ENCODE results near the gene OR51G1. TPM values are rescaled to one million over a fixed set of nuclear protein-coding genes. Genes with fewer than 3 reads are reported as not detected.
A peak's percentile ranks its signal among the peaks of the same experiment; 100 is the strongest.

Gene OR51G1
- polyA plus RNA-seq, 2 of the 4 experiments (the other 2 are of a cell fraction): not detected

DNA sequence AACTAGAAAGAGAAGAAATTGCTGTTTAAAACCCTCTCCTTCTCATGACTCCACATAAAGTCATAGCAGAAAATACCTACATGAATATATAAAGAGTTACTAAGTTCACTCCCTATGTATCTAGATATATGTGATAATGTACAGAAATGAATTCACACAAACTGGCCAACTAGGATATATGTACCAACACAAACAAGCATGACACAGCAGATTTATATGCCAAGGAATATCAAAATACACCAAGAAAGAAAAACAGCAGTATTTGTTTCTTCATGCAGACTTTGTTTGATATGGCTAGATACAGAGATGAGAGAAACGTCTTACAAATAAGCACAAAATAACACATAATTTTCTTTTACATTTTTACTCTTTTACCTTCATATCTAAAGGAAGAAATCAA is 1.8 kb downstream of the OR51G1 start:
- Histone ChIP-seq H3K4me2 (no peak overlapping the region), H3K4me3 (no peak overlapping the region), H3K9me3 (no peaks in the 10 kb centered on the region), H3K4me1 (no peaks in the 10 kb centered on the region), H3K27ac (no peak overlapping the region)
- WGBS (ENCODE audit: missing lambda C conversion rate): 2% methylated on average over 1 of the region's 1 CpG
- DNase-seq (ENCODE audit: low read depth in 1 of 2, low spot score in 1 of 2): no peak
- no peak for FAIRE-seq
- TF ChIP-seq NFE2L2 (conservative IDR thresholded peaks at IDR 0.05; ENCODE audit: low read length): peak; percentile 42
- no peak for TF ChIP-seq CHD2 (IDR thresholded peaks at IDR 0.05; ENCODE audit: low read length, partially characterized antibody)
- TF ChIP-seq MAFK (IDR thresholded peaks at IDR 0.05; ENCODE audit: partially characterized antibody): peak; percentile 71
- ChIA-PET CTCF (no interaction called here), POLR2A (no interaction called here)
- ATAC-seq: no peak

DNA sequence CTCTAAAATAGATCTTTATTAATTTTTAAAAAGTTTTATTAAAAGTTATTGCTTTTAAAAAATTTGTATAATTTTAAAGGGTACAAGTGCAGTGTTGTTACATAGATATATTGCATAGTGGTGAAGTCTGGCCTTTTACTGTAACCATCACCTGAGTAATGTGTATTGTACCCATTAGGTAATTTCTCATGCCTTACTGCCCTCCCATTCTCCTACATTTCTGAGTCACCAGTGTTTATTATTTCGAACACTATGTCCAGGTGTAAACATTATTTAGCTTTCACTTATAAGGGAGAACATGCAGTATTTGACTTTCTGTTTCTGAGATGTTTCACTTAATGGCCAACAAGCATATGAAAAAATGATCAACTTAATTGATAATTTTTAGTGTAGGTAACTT is 2.3 kb downstream of the OR51G1 start:
- H3K27ac ChIP-seq: no peak overlapping the region
- WGBS (ENCODE audit: missing lambda C conversion rate): 3% methylated on average over 1 of the region's 1 CpG
- ATAC-seq (no peak), DNase-seq (ENCODE audit: low read depth in 1 of 2, low spot score in 1 of 2) (no peak), FAIRE-seq (no peak)
- no peak for TF ChIP-seq SMC3 (IDR thresholded peaks at IDR 0.05)
- no peak for TF ChIP-seq HOXA7 (CRISPR knock-in tag; IDR thresholded peaks at IDR 0.05)
- no peak for TF ChIP-seq FOXS1 (CRISPR knock-in tag; IDR thresholded peaks at IDR 0.05)
- TF ChIP-seq CEBPB (IDR thresholded peaks at IDR 0.05): no peak
- no peak for TF ChIP-seq POLR2A (IDR thresholded peaks at IDR 0.05; ENCODE audit: low read length)
- no peak for TF ChIP-seq MYC (IDR thresholded peaks at IDR 0.05; ENCODE audit: borderline replicate concordance, low read length)
- TF ChIP-seq FOSB (CRISPR knock-in tag; IDR thresholded peaks at IDR 0.05): no peak
- TF ChIP-seq PHF8 (IDR thresholded peaks at IDR 0.05; ENCODE audit: borderline replicate concordance, low read depth): no peak
- TF ChIP-seq ZSCAN20 (CRISPR knock-in tag; IDR thresholded peaks at IDR 0.05): no peak
- TF ChIP-seq MAFK (IDR thresholded peaks at IDR 0.05; ENCODE audit: partially characterized antibody): no peak
- no peak overlapping the region for H3K4me2 ChIP-seq
- H3K9me3 ChIP-seq: no peaks in the 10 kb centered on the region
- H3K4me1 ChIP-seq: no peaks in the 10 kb centered on the region
- no peak overlapping the region for H3K4me3 ChIP-seq
- ChIA-PET CTCF (no interaction called here), POLR2A (no interaction called here)

DNA sequence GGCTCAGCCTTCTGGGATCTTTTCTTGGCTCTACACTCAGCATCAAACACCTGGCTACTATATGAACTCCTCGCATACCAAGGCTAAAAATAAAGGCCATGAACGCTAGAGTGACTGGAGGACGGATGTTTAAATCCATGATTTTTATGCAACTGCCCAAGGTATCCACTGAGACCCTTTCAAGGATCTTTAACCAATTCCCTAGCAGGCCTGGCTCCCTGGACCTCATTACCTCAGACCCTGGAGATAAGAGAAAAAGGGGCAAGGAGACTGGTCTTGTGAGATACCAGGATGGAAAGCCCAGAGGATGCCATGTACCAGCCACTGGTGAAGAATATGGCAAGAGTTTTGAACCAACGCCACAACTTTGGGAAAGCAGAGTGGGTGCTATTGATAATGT is 4.9 kb downstream of the OR51G1 start, which contains the start of gene OR51G2:
Gene OR51G2, minus strand, starts transcription at position 101 of the 400 bp plus-strand sequence. CDS start 3,687 bp downstream, outside the sequence.
- H3K4me3 ChIP-seq: no peak within 1 kb of the TSS
- no peak within 1 kb of the TSS for H3K4me2 ChIP-seq
- H3K9me3 ChIP-seq: no peaks in the 10 kb centered on the region
- CTCF ChIA-PET: no interaction called here
- no peak for TF ChIP-seq CHD2 (IDR thresholded peaks at IDR 0.05; ENCODE audit: low read length, partially characterized antibody)
- TF ChIP-seq KDM5A (IDR thresholded peaks at IDR 0.05): no peak
- no peak for TF ChIP-seq ESRRA (IDR thresholded peaks at IDR 0.05; ENCODE audit: borderline replicate concordance, low read length)
- TF ChIP-seq, protein P1, sequence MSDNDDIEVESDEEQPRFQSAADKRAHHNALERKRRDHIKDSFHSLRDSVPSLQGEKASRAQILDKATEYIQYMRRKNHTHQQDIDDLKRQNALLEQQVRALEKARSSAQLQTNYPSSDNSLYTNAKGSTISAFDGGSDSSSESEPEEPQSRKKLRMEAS (IDR thresholded peaks at IDR 0.05): no peak
- TF ChIP-seq HOXB5 (CRISPR knock-in tag; IDR thresholded peaks at IDR 0.05): no peak
- no peak for TF ChIP-seq ZNF302 (CRISPR knock-in tag; IDR thresholded peaks at IDR 0.05)
- H3K4me1 ChIP-seq: no peaks in the 10 kb centered on the region
- FAIRE-seq (no peak), DNase-seq (ENCODE audit: low read depth in 1 of 2, low spot score in 1 of 2) (no peak), ATAC-seq (no peak)
- H3K27ac ChIP-seq: no peak within 1 kb of the TSS
- WGBS (ENCODE audit: missing lambda C conversion rate): 16% methylated on average over 4 of the region's 4 CpGs
- POLR2A ChIA-PET: no interaction called here

DNA sequence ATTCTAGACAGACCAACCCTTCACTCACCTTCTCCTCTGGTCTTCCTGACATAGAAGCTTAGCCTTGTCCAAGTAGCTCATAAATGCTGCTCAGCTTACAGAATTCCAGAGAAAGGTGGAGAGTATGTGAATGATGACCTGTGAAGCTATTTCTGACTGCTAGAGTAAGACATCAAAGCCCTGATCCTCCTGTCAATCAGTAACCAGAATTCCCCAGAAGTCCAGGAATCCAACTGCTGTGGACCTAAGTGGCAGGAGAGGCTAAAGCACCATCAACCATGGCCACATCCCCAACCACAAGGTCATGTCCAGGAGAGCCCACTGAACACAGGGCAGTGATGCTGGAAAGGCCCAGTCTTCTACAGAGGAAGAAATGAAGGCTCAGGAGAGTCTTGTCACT is 7.6 kb downstream of the OR51G1 start:
- H3K4me3 ChIP-seq: no peak overlapping the region
- no peak overlapping the region for H3K4me2 ChIP-seq
- H3K27ac ChIP-seq: no peak overlapping the region
- POLR2A ChIA-PET: no interaction called here
- no peak for TF ChIP-seq CEBPB (IDR thresholded peaks at IDR 0.05)
- TF ChIP-seq PHF8 (IDR thresholded peaks at IDR 0.05; ENCODE audit: borderline replicate concordance, low read depth): no peak
- TF ChIP-seq, protein P2, sequence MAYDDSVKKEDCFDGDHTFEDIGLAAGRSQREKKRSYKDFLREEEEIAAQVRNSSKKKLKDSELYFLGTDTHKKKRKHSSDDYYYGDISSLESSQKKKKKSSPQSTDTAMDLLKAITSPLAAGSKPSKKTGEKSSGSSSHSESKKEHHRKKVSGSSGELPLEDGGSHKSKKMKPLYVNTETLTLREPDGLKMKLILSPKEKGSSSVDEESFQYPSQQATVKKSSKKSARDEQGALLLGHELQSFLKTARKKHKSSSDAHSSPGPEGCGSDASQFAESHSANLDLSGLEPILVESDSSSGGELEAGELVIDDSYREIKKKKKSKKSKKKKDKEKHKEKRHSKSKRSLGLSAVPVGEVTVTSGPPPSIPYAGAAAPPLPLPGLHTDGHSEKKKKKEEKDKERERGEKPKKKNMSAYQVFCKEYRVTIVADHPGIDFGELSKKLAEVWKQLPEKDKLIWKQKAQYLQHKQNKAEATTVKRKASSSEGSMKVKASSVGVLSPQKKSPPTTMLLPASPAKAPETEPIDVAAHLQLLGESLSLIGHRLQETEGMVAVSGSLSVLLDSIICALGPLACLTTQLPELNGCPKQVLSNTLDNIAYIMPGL (CRISPR knock-in tag; IDR thresholded peaks at IDR 0.05; ENCODE audit: borderline replicate concordance): no peak
- no peak for TF ChIP-seq KDM1A (IDR thresholded peaks at IDR 0.05; ENCODE audit: low read depth)
- no peak for TF ChIP-seq NR3C1 (IDR thresholded peaks at IDR 0.05)
- TF ChIP-seq, protein P3, sequence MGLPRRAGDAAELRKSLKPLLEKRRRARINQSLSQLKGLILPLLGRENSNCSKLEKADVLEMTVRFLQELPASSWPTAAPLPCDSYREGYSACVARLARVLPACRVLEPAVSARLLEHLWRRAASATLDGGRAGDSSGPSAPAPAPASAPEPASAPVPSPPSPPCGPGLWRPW (IDR thresholded peaks at IDR 0.05): no peak
- TF ChIP-seq CBX2 (IDR thresholded peaks at IDR 0.05; ENCODE audit: borderline replicate concordance, low read depth): no peak
- no peak for TF ChIP-seq HDAC2 (IDR thresholded peaks at IDR 0.05)
- TF ChIP-seq NFE2L2 (conservative IDR thresholded peaks at IDR 0.05; ENCODE audit: low read length): no peak
- TF ChIP-seq, protein P4, sequence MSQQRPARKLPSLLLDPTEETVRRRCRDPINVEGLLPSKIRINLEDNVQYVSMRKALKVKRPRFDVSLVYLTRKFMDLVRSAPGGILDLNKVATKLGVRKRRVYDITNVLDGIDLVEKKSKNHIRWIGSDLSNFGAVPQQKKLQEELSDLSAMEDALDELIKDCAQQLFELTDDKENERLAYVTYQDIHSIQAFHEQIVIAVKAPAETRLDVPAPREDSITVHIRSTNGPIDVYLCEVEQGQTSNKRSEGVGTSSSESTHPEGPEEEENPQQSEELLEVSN (IDR thresholded peaks at IDR 0.05; ENCODE audit: borderline replicate concordance, low read depth): no peak
- no peaks in the 10 kb centered on the region for H3K4me1 ChIP-seq
- no peaks in the 10 kb centered on the region for H3K9me3 ChIP-seq
- ATAC-seq: no peak
- CTCF ChIA-PET: interaction anchor here (0.8 to 1.4 kb wide), 2 partner anchors 10 to 280 kb away, joined by 3 read pairs; no protein-coding TSS in a partner anchor
- DNase-seq (ENCODE audit: low read depth in 1 of 2, low spot score in 1 of 2): no peak
- FAIRE-seq: no peak

All from A549 (cell line).